Caki2 (cell line): Measurements from ENCODE around the gene TRIM27. TPM values are rescaled to one million over a fixed set of nuclear protein-coding genes. Genes with fewer than 3 reads are reported as not detected.
"Not testable (repeated sequence)": the region's sequence is repeated elsewhere in the genome, so short reads cannot be mapped to it uniquely, and the experiment has no call there.

ENCODE experiments used
- DNase-seq: peaks from one replicate; pipeline ENCODE4 v3.0.0-alpha.2; 2015; ENCODE audit warnings: low read depth
- in situ Hi-C: cut with HindIII; loops from 2 replicates; pipeline ENCODE4 v1.10.0; 2016; ENCODE audit warnings: low sequenced_read_pairs, low pct_unique_long_range_greater_than_20kb, mixed read lengths
- total RNA-seq: library from RNA; depleted of rRNA; stranded (reverse); fragments of >200 nt; shearing (Covaris generic); gene quantifications from 2 replicates; pipeline ENCODE4 v1.2.3, GENCODE V29; 2014; ENCODE audit warnings: low replicate concordance; rRNA removed

Gene TRIM27, protein sequence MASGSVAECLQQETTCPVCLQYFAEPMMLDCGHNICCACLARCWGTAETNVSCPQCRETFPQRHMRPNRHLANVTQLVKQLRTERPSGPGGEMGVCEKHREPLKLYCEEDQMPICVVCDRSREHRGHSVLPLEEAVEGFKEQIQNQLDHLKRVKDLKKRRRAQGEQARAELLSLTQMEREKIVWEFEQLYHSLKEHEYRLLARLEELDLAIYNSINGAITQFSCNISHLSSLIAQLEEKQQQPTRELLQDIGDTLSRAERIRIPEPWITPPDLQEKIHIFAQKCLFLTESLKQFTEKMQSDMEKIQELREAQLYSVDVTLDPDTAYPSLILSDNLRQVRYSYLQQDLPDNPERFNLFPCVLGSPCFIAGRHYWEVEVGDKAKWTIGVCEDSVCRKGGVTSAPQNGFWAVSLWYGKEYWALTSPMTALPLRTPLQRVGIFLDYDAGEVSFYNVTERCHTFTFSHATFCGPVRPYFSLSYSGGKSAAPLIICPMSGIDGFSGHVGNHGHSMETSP
- 144 and 159 TPM in 2 replicates for total RNA-seq

DNA sequence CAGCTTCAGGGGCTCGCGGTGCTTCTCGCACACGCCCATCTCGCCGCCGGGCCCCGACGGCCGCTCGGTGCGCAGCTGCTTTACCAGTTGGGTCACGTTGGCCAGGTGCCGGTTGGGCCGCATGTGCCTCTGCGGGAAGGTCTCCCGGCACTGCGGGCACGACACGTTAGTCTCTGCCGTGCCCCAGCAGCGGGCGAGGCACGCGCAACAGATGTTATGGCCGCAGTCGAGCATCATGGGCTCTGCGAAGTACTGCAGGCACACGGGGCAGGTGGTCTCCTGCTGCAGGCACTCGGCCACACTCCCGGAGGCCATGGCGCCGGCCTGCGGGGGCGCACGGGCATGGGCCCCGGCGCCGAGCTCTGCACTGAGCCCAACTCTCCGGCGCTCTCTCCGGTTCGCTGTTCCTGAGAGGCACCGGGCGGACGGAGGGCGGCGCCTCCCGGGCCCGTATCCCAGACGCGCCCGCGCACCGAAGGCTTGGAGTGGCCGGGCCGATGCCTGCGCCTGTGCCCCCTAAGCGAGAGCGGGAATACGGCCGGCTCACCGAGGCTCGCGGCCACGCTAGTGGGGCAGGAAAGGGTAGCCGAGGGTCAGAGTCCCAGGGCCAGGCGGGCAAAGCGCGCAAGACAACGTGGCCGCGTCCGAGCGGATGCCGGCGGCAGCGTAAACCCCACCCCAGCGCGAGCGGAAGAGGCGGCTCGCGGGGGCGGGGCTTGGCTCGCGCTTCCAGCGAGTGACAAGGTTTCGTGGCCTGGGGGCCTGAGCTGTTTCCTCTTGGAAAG lies at the start of gene TRIM27:
Gene TRIM27 (minus strand): TSS at position 668 of the 785 bp plus-strand sequence. CDS start 353 bp downstream, at position 315.
- peak; percentile 91 for DNase-seq
- in situ Hi-C loops = no loop called here

DNA sequence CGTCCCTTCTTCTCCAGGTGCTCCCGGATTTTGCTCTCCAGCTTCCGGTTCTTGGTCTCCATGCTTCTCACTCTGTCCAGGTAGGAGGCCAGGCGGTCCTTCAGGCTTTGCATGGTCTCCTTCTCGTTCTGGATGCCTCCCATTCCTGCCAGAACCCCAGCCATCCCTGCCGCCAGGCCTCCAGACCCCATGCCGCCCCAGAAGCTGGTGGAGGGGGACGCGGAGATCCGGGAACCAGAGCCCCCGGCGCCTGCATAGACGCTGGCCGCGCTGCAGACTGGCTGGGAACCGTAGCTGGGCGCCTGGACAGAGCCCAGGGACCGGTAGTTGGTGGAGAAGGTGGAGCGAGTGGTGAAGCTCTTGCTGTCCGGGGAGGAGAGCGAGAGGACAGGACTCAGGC lies 46.3 kb upstream of the TRIM27 start:
- DNase-seq, in situ Hi-C loops: not testable (repeated sequence)

DNA sequence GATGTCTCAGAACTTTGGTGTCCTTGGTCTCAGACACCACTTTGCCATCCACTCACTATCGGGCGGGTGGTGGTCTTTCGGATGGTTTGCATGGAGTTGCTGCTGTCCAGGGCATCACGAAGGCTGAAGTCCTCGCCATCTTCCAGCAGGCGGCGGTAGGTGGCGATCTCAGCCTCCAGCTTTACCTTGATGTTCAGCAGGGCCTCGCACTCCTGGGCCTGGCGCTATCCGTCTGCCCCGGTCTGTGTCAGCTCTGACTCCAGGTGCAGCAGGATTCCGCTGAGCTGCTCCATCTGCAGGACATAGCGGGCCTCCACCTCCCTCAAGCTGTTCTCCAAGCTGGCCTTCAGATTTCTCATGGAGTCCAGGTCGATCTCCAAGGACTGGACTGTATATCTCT lies 45.3 kb upstream of the TRIM27 start:
- in situ Hi-C loops = no loop called here
- DNase-seq = no peak

DNA sequence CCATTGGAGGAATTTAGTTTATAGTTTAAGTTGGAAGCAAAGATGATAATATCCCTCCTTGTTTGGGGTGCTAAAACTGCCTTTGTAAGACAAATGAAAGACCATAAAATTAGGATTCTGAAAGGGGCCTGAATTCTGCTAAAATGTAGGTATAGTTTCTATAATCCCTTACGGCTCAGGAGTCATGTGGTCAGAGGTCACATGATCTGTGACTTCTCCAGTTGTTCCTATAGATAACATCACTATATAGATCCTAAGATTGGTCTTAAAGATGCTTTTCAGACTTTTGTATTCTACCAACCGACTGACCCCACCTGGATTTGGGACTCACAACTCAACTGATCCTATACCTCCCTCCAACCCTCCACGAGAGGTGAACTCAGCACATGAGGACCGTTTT lies 44.7 kb upstream of the TRIM27 start:
- in situ Hi-C loops = no loop called here
- DNase-seq = no peak

DNA sequence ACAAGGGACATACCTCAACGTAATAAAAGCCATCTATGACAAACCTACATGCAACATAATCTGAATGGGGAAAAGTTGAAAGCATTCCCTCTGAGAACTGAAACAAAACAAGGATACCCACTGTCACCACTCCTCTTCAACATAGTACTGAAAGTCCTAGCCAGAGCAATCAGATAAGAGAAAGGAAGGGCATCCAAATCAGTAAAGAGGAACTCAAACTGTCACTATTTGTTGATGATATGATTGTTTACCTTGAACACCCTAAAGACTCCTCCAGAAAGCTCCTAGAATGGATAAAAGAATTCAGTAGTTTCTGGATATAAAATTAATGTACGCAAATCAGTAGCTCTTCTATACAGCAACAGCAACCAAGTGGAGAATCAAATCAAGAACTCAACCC lies 41.9 kb upstream of the TRIM27 start:
- in situ Hi-C loops = no loop called here
- no peak for DNase-seq

DNA sequence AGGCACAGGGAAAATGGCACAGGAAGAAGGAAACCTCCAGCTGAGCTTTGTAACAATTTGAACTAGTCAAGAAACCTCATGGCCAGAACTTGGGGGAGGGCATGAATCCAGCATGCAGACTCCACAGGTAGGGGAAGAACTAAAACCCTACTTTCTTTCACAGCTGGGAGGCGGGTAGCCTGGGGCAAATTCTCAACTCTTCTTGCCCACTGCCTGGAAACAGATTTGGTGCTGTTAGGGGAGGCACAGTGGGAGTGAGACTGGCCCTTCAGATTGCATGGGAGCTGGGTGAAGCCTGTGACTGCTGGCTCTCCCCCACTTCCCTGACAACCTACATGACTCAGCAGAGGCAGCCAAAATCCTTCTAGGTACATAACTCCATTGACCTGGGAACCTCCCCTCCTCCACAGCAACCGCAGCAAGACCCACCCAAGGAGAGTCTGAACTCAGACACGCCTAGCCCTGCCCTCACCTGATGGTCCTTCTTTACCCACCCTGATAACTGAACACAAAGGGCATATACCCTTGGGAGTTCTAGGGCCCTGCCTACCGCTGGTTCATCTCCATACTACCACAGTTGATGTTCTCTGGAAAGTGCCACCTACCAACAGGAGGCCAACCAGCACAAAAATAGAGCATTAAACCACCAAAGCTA lies 37.2 kb upstream of the TRIM27 start:
- in situ Hi-C loops = no loop called here

DNA sequence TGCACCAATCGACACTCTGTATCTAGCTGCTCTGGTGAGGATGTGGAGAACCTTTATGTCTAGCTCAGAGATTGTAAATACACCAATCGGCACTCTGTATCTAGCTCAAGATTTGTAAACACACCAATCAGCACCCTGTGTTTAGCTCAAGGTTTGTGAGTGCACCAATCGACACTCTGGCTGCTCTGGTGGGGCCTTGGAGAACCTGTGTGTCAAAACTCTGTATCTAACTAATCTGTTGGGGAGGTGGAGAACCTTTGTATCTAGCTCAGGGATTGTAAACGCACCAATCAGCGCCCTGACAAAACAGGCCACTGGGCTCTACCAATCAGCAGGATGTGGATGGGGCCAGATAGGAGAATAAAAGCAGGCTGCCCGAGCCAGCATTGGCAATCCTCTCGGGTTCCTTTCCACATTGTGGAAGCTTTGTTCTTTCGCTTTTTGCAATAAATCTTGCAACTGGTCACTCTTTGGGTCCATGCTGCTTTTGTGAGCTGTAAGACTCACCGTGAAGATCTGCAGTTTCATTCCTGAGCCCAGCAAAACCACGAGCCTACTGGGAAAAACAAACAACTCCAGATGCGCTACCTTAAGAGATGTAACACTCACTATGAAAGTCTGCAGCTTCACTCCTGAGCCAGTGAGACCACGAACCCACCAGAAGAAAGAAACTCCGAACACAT lies 34.9 kb upstream of the TRIM27 start:
- in situ Hi-C loops = not testable (repeated sequence)
- peak; percentile 63 for DNase-seq

More for the DNA sequence above, 37.2 kb upstream of the TRIM27 start:
- DNase-seq = no peak

DNA sequence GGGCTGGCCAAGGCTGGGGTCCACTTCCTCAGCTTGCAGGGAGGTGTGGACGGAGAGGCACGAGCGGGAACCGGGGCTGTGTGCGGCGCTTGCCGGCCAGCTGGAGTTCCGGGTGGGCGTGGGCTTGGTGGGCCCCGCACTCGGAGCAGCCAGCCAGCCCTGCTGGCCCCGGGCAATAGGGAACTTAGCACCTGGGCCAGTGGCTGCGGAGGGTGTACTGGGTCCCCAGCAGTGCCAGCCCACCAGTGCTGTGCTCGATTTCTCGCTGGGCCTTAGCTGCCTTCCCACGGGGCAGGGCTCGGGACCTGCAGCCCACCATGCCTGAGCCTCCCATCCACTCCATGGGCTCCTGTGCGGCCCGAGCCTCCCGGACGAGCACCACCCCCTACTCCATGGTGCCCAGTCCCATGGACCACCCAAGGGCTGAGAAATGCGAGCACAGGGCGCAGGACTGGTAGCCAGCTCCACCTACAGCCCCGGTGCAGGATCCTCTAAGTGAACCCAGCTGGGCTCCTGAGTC lies 34.1 kb upstream of the TRIM27 start:
- DNase-seq, in situ Hi-C loops: not testable (repeated sequence)

DNA sequence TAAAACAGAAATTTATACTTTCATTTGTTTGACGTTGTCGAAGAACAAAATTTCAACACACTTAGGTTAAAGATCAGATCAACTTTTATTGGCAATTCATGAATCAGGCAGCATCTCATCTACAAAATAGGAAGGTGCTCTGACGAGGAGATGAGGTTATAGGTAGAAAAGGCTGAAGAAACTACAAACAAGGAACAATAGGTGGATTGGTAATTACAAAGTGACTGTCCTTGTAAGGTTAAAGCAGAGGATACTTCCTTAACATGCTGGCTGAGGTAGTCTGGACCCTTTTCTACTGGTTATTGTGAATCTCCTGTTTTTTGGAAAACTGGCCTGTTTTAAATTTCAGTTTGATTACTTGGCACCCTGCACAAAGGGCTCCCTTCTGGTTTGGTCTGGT lies 32.5 kb upstream of the TRIM27 start:
- DNase-seq = no peak
- in situ Hi-C loops = no loop called here

DNA sequence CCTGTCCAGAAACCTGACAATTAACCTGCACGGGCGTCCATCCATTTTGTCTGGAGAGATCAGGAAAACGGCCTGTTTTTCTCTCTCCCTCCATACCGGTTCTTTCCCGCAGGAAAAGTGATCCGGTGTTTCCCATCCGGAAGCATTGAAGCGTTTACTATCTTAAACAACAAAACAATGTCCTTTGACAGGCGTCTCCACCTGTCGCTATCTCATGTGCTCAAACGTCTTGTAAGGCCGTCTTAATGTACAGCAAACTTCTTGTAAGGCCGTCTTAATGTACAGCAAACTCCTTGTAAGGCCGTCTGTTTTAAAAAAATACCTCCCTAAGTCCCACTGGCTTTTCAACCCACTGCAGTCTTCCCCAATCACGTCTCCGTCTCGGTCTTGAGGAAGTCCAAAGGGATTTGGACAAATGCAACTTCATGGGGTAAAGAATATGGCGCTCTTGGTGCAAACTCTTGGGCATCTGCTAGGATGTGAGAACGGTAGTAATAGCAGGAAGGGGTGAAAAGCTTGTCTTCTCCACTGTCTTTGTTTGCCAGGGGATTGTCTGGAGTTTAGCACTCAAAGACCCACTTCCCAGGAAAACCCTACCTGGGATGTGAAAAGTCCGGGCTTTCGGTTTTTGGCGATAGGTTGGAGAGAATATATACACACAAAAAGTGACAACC lies 29.9 kb upstream of the TRIM27 start:
- peak; percentile 65 for DNase-seq
- in situ Hi-C loops = no loop called here

DNA sequence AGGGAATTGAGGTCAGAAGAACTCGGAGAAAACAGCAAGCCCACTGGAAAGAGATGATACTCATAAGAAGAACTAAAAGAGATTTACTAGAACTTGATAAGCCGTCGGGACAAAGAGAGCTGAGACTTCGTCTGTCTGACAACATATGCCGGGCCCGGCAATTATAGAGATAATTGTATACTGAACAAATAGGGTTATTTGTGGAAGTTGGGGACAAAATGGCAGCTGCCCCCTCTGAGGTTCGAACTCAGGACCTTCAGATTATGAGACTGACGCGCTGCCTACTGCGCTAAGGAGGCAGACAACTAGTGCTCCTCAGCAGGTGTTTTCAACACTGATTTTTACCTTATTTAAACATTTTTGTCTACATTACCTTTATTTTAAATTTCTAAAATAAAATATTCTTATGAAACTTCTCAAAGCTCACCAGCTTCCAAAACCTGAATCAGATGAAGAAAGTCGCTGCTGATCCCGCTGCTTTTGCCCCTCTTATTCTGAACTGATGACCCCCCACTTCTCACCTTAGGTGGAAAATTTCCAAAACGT lies 29.3 kb upstream of the TRIM27 start:
- peak; percentile 68 for DNase-seq
- in situ Hi-C loops = no loop called here

DNA sequence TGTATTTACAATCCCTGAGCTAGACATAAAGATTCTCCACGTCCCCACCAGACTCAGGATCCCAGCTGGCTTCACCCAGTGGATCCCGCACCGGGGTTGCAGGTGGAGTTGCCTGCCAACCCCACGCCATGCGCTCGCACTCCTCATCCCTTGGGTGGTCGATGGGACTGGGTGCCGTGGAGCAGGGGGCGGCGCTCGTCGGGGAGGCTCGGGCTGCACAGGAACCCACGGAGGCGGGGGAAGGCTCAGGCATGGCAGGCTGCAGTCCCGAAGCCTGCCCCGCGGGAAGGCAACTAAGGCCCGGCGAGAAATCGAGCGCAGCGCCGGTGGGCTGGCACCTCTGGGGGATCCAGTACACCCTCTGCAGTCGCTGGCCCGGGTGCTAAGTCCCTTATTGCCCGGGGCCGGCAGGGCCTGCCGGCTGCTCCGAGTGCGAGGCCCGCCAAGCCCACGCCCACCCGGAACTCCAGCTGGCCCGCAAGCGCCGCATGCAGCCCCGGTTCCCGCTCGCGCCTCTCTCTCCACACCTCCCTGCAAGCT lies 25.9 kb upstream of the TRIM27 start:
- DNase-seq, in situ Hi-C loops: not testable (repeated sequence)

DNA sequence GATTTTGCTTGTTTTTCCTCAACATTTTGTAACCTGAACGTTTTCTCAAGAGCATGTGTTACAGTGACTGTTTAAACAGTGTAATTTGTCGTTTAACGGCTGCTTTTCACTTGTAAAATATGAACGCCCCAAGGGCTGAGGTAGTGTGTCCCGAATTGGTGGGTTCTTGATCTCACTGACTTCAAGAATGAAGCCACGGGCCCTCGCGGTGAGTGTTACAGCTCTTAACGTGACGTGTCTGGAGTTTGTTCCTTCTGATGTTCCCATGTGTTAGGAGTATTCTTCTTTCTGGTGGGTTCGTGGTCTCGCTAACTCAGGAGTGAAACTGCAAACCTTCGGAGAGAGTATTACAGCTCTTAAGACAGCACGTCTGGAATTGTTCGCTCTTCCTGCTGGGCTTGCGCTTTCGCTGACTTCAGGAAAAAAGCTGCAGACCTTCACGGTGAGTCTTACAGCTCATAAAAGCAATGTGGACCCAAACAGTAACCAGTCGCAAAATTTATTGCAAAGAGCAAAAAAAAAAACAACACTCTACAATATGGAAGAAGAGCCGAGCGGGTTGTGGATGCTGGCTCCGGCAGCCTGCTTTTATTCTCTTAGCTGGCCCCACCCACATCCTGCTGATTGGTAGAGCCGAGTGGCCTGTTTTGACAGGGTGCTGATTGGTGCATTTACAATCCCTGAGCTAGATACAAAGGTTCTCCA lies 25.1 kb upstream of the TRIM27 start:
- DNase-seq = peak; percentile 41
- in situ Hi-C loops = no loop called here

DNA sequence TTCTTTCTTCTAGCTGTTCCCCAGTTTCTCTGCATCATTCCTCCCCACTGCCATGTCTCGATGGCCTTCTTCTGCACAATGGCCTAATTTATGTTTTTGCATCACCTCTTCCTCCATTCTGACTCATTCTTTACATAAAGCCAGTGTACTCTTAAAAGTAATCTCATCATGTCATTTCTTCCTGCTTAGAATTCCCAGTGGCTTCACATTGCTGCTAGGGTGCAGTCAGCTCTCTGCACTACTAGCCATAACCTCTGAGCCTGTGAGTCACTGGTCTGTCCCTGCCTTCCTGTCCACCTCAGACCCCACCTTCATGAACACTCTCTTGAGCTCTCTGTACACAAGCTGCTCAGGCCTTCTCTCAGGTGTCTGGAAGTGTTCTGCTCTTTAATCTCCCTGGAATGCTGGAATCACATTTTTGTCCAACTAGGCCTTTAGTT lies 24.1 kb upstream of the TRIM27 start:
- peak; percentile 86 for DNase-seq
- in situ Hi-C loops = no loop called here

DNA sequence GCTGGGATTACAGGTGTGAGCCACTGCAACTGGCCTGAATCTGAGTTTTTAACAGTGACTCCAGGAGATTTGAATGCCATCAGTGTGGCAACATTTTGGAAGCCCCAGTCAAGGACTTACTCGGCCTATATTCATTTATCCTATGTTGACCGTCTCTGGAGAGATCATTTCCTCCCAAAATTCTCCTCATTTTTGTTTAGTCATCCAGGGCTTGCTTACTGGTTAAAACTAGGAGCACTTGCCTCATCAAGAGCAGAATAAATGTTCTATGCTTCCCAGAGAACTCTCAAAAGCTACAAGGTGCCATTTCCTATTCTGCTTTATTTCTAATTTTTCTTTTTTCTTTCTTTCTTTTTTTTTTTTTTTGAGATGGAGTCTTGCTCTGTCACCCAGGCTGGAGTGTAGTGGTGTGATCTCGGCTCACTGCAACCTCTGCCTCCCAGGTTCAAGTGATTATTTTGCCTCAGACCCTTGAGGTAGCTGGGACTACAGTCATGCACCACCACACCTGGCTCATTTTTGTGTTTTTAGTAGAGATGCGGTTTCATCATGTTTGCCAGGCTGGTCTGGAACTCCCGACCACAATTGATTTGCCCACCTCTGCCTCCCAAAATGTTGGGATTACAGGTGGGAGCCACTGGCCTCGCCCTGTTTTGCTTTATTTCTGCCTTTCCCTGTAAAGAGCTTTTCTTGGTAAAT lies 23.4 kb upstream of the TRIM27 start:
- in situ Hi-C loops = no loop called here
- no peak for DNase-seq

DNA sequence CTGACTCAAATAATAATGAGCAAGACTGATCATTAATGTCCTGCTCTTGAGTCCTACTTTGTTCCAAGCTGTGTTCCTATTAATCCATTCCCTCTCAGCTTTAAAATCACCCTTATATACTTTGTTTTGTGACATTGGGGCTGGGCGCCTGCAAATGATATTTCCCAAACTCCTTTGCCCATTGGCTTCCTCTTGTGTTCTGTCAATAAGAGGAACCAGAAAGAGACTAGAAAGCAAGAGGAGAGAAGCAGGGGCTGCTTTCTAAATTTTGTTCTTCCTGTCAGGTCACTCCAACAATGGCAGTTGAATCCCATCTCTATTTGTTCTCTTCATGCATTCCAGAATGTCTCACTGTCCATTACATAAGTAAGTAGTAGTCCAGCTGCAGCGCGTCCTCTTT lies 21.6 kb upstream of the TRIM27 start:
- no peak for DNase-seq
- in situ Hi-C loops = no loop called here
